Forelimb muscle (tissue), 1 donor: ENCODE results near the gene IL4R. TPM values are rescaled to one million over a fixed set of nuclear protein-coding genes. Genes with fewer than 3 reads are reported as not detected.

Experiments
- DNase-seq: peaks from one replicate; pipeline ENCODE4 v3.0.0-alpha.2; 2013; ENCODE audit warnings: low read depth
- polyA plus RNA-seq: library from polyadenylated mRNA; unstranded; fragments of 120-200 nt; gene quantifications from one replicate; pipeline ENCODE4 v1.2.1, GENCODE V29; 2013; ENCODE audit not compliant: insufficient read length

IL4R gene
- polyA plus RNA-seq, 1 donor = 9.8 TPM

- DNase-seq = no peak
Observed at GRCh38 chr16:27356794-27357193, 43.0 kb downstream of the IL4R start.

DNA sequence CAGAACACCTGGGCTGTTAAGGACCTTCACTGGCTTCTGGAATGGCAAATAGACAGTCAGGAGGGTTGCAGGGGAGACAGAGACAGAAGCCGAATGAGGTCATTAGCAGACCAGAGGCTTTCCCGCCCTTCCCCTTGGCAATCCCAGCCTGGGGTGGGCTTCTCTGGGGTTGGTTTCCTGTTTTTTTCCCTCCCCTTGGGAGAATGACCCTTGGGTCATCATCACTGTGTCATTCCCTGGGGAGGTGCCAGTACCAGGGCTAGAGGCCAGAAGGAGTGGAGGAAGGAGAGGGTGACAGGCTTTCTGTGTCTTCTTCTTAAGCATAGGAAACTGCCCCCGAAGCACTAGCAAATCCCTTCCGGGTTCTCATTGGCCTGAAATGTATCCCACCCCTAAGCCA is 45.3 kb downstream of the IL4R start:
- DNase-seq = no peak

GRCh38 chr16:27359615-27360014 is 45.8 kb downstream of the IL4R start:
- DNase-seq = no peak

DNA sequence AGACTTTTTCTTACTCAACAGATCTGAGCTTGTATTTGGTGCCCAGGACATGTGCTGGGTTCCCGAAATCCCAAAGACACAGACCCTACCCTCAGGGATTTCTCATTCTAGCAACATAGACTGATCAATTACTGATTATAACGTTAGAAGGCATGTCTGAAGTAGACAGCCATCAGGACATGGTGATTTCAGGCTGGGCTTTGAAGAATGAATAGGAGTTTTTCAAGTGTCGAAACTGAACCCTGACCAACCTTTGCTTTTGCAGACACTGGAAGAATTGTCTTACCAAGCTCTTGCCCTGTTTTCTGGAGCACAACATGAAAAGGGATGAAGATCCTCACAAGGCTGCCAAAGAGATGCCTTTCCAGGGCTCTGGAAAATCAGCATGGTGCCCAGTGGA is 48.2 kb downstream of the IL4R start:
- no peak for DNase-seq

DNA sequence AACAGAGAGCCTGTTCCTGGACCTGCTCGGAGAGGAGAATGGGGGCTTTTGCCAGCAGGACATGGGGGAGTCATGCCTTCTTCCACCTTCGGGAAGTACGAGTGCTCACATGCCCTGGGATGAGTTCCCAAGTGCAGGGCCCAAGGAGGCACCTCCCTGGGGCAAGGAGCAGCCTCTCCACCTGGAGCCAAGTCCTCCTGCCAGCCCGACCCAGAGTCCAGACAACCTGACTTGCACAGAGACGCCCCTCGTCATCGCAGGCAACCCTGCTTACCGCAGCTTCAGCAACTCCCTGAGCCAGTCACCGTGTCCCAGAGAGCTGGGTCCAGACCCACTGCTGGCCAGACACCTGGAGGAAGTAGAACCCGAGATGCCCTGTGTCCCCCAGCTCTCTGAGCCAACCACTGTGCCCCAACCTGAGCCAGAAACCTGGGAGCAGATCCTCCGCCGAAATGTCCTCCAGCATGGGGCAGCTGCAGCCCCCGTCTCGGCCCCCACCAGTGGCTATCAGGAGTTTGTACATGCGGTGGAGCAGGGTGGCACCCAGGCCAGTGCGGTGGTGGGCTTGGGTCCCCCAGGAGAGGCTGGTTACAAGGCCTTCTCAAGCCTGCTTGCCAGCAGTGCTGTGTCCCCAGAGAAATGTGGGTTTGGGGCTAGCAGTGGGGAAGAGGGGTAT is 48.9 kb downstream of the IL4R start:
- DNase-seq = no peak

- no peak for DNase-seq
Observed at GRCh38 chr16:27363246-27363632, 49.5 kb downstream of the IL4R start.

DNA sequence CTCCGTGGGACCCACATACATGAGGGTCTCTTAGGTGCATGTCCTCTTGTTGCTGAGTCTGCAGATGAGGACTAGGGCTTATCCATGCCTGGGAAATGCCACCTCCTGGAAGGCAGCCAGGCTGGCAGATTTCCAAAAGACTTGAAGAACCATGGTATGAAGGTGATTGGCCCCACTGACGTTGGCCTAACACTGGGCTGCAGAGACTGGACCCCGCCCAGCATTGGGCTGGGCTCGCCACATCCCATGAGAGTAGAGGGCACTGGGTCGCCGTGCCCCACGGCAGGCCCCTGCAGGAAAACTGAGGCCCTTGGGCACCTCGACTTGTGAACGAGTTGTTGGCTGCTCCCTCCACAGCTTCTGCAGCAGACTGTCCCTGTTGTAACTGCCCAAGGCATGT is 50.0 kb downstream of the IL4R start:
- no peak for DNase-seq

GRCh38 chr16:27364493-27365141 is 50.8 kb downstream of the IL4R start:
- DNase-seq = no peak

DNA sequence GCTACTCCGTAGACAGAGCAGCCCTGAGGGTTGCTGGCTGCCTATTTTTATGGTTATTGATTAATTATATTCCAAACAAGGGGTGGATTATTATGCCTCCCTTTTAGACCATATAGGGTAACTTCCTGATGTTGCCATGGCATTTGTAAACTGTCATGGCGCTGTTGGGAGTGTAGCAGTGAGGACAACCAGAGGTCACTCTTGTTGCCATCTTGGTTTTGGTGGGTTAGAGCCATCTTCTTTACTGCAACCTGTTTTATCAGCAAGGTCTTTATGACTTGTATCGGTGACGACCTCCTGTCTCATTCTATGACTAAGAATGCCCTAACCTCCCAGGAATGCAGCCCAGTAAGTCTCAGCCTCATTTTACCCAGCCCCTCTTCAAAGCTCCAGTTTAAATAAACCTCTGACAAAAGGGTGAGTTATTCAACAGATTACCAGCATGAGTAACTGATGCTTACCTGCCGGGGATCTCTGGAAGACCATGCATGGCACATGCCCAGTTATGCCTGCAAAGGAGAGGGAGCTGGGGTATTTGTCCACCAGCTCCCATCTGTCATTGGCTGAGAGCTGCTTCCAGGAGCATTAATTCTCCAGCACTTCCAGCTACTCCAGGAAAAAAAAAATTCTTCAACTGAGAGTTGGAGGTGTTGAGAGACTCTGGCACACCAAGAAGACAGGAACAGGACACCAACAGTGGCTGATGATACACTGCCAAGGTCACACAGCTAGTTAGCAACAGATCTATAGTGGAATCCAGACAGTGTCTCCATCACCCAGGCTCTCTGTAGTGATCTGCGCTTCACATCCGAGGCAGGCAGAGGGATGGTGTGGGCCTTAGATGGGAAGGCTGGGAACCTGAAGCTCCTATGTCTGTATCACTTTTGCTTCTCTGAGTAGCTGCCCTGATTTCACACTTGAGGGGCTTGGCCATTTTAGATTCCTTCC is 51.6 kb downstream of the IL4R start:
- no peak for DNase-seq

DNA sequence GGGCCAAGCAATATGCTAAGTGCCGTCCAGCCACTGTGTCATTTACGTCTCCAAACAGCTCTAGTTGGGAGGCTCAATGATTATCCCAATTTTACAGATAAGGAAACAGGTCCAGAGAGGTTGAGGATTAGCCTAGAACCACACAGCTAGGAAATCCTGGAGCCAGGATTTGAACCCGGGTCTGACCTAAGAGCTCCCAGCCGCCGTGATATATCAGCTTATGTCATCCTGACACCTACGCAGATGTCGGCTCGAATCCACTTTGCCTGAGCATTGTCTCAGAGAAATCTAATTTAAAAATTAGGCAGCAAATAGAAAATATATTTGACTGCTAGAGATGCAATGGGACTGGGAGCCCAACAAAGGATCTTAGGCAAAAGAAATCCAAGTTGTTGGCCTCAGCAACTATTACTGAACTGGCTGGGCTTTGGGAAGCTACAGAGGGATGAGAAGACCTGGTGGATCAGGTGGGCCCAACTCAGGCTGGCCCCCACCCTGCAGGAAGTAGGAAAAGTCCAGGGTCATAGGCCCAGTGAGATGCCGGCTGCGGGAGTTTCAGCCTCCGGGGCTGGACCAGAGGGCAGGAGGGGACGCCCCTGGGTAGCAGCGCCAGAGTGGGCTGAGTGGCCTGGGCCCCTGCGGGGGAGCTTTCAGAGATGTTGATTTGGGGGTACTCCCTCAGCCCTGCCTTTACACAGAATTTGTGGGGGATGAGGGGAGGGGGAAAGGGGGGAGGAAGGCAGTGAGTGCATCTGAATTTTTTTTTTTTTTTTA is 53.1 kb downstream of the IL4R start:
- no peak for DNase-seq

- DNase-seq = no peak
Observed at GRCh38 chr16:27367461-27368357, 53.9 kb downstream of the IL4R start.

- DNase-seq = no peak
Observed at GRCh38 chr16:27368358-27368722, 54.6 kb downstream of the IL4R start.

GRCh38 chr16:27369806-27370205 is 56.0 kb downstream of the IL4R start:
- DNase-seq = no peak

- no peak for DNase-seq
Observed at GRCh38 chr16:27370318-27370717, 56.5 kb downstream of the IL4R start.

DNA sequence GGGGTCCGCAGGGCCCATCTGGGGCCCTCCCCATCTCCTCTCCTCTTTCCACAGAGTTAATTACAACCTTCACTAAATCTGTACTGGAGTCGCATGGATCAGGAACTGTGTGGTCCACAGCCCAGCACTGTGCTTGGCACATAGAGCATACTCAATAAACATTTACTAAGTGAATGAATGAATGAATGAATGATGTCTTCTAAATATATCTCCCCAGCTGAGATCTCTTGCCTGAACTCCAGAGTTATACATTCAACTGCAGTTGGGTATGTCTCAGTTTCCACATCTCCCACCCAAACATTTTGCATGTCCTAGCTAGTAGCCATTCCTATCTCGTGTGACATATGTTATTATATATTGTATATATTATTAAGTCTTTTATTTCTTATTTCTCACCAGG is 59.5 kb downstream of the IL4R start:
- DNase-seq = no peak

DNA sequence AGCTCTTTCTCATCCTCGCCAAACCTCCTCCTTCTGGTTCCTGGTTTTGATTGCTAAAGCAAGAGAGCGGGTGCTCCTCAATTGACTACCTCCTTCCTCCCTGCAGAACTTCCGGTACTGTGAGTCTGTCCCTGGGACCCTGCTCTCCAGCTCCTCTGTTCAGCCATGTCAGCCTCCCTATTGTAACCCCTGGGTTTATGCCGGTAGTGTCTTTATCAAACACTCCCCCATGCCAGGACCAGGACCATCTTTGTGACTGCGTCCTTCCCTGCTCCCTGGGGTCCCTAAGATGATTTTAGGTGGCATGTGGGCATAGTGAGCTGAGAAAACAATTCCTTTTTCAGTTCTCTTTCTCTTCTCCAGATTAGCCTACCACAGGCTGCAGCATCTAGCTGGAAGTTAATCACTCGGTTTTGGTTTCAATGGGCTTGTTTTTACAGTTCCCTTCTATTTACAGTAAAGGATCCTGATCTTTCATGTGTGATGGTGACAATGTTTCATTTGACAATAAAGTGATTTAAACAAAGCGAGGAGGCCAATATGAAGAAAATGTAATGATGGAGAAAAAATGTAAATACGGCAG is 60.5 kb downstream of the IL4R start:
- DNase-seq = no peak

DNA sequence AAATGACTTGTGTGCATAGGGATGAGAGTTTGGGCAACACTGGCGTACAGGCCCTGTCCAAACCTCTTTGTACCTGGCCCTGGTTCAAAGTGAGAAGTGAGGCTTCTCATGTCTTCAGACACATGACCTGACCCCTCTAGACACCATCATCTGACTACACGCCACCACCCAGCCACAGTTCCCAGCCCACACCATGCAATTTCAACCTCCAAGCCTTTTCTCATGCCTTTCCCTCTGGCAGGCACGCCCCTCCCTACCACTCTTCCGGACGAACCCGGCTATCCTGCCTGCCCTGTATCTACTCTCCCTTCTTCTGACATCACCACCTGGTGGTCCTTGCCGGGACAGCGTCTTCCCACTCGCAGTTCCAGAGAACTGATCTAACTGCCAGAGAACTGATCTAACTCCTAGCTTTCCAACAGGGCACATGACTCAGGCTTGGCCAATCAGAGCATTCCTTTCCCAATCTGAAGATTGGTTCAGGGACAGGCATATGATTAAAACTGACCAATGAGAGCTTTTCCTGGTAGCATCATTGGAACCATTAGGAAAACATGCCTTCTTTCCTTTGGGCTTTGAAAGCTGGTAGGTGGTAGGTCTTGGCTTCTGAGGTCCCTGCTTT is 61.1 kb downstream of the IL4R start:
- DNase-seq = no peak

DNA sequence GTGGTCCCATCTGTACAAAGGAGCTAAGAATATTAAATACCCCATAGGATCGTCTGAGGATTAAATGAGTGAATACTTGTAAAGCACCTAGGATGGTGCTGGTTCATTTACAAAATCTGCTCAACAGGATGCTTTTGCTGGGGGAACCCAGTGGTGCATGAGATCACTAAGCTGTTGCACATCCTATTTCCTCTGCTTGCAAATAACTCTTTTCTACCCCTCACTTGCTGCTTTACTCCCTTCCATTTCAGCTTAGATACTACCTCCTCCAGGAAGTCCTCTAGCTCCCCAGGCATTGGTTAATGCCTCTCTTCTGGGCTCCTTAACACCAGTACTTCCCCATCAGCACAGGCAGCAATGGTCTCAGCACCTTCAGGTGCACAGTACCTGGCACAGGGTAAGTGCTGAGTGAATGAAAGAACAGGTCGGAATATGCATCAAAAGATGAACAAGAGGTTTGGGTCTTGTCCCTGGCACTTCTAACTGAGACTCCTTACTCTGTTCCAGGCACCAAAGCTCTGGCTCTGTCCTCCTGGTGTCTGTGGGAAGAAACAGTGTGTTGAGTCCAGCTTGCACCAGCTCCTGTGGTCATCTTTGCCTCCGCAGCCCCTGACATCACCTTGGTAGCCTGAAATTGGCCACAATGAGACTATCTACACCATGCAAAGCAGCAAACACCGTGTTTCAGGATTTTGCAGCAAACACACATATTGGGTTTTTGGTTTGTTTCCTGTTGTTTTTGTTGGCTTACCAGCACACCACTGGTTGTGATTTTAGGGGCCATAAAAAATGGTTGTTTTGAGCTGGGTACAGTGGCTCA is 64.1 kb downstream of the IL4R start:
- DNase-seq = no peak

DNA sequence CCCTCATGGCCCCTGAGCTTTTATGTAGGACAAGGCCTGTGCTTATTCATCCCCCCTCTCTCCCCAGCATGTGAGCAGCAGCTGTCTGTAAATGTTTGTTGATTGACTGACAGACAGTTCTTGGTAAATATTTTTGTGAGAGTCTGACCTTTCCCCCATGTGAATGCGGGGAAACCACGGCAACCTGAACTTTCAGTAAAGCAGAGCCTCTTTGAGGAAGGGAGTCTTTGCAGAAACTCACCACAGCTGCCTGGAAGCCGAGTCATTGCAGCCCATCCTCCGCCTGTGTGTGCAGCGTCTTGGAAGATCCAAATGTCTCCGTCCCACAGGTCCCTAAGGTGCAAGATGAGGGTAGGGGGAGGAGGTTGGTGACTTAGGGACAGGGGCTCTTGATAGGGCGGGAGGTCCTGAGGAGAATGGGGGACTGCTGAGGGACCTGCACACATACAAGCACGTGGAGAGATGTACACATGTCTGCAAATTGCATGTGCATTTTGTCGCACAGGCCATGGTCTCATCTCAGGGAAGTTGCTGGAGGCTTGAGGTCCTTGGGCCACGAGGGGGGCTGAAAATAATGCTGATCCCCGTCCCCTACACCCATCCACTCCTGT is 65.2 kb downstream of the IL4R start:
- DNase-seq = no peak
